ENCODE data around the gene KCNQ2. TPM values are rescaled to one million over a fixed set of nuclear protein-coding genes. Genes with fewer than 3 reads are reported as not detected.

The KCNQ2 gene
- polyA plus RNA-seq, 3 donors from 2014 or later: 0.73 TPM; not detected in 2

- Mint-ChIP-seq H3K36me3 (peaks cover 0 to 3% (median 3%) of the 10 kb centered on the region in 3 donors), H3K9me3 (peaks cover 0 to 6% (median 0%) of the 10 kb centered on the region in 6 donors), H3K27ac (no peak overlapping the region), H3K4me1 (no peaks in the 10 kb centered on the region), H3K27me3 (ENCODE audit: low read depth in 3 of 3) (peaks cover 2 to 19% (median 8%) of the 10 kb centered on the region in 3 donors), H3K4me3 (no peak overlapping the region)
- no peak for DNase-seq
Measured at GRCh38 chr20:63508072-63508768, 35.8 kb upstream of the KCNQ2 start.

DNA sequence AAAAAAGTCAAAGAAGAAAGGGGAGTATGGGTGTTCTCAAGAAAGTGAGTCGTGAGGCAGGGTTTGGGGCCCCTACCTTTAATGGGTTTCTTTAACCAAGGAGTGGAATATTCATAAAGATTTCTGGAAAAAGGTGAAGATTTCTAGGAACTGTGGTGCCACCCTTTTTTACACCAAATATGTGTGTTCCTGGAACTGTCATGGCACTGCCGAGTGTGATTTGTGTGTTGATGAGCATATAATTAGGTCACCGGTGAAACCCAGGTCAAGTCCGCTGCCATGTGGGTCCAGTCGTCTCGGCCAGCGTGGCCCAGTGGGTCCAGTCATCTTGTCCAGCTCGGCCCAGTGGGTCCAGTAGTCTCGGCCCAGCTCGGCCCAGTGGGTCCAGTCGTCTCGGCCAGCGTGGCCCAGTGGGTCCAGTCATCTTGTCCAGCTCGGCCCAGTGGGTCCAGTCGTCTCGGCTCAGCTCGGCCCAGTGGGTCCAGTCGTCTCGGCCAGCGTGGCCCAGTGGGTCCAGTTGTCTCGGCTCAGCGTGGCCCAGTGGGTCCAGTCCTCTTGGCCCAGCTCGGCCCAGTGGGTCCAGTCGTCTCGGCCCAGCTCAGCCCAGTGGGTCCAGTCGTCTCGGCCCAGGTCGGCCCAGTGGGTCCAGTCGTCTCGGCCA, 34.8 kb upstream of the KCNQ2 start:
- H3K4me3 Mint-ChIP-seq: no peak overlapping the region
- no peaks in the 10 kb centered on the region for H3K4me1 Mint-ChIP-seq
- DNase-seq: no peak
- H3K27ac Mint-ChIP-seq: no peak overlapping the region
- peaks cover 2 to 13% (median 6%) of the 10 kb centered on the region in 3 donors for H3K27me3 Mint-ChIP-seq (ENCODE audit: low read depth in 3 of 3)
- peaks cover 0 to 3% (median 3%) of the 10 kb centered on the region in 3 donors for H3K36me3 Mint-ChIP-seq
- peaks cover 0 to 5% (median 0%) of the 10 kb centered on the region in 6 donors for H3K9me3 Mint-ChIP-seq

DNA sequence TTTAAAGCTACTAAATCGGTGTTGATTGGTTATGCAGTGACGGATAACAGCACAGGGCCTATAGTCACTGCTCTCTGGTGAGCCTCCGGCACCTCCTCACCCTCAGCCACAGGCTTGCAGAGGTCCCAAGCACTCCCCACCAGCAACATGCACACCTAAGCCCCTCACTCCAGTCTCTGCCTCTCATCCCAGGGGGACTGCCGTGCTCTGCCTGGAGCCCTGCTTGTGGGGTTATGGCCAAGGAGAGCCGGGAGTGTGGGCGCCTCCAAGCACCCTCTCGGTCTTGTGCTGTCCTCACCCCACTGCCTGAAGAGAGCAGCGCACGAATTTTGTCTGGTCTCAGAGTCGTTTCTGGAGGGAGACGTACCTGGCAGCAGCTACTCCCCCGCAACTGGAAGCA, 33.3 kb upstream of the KCNQ2 start:
- Mint-ChIP-seq H3K9me3 (peaks cover 0 to 5% (median 0%) of the 10 kb centered on the region in 6 donors), H3K27ac (no peak overlapping the region), H3K36me3 (peaks cover 0 to 3% (median 3%) of the 10 kb centered on the region in 3 donors), H3K4me3 (no peak overlapping the region), H3K27me3 (ENCODE audit: low read depth in 3 of 3) (peaks cover 4 to 10% (median 6%) of the 10 kb centered on the region in 3 donors), H3K4me1 (no peaks in the 10 kb centered on the region)
- DNase-seq: no peak

- peaks cover 0 to 5% (median 0%) of the 10 kb centered on the region in 6 donors for H3K9me3 Mint-ChIP-seq
- peaks cover 0 to 3% (median 3%) of the 10 kb centered on the region in 3 donors for H3K36me3 Mint-ChIP-seq
- no peaks in the 10 kb centered on the region for H3K4me1 Mint-ChIP-seq
- no peak for DNase-seq
- peaks cover 2 to 9% (median 6%) of the 10 kb centered on the region in 3 donors for H3K27me3 Mint-ChIP-seq (ENCODE audit: low read depth in 3 of 3)
- no peak overlapping the region for H3K4me3 Mint-ChIP-seq
- no peak overlapping the region for H3K27ac Mint-ChIP-seq
Measured at GRCh38 chr20:63505281-63505680, 32.8 kb upstream of the KCNQ2 start.

- Mint-ChIP-seq H3K9me3 (peaks cover 0 to 5% (median 0%) of the 10 kb centered on the region in 6 donors), H3K27me3 (ENCODE audit: low read depth in 3 of 3) (peaks cover 2 to 9% (median 6%) of the 10 kb centered on the region in 3 donors), H3K27ac (no peak overlapping the region), H3K36me3 (peaks cover 0 to 3% (median 3%) of the 10 kb centered on the region in 3 donors), H3K4me1 (no peaks in the 10 kb centered on the region), H3K4me3 (no peak overlapping the region)
- no peak for DNase-seq
Measured at GRCh38 chr20:63504642-63505041, 32.2 kb upstream of the KCNQ2 start.

- Mint-ChIP-seq H3K4me1 (no peaks in the 10 kb centered on the region), H3K36me3 (peaks cover 0 to 3% (median 3%) of the 10 kb centered on the region in 3 donors), H3K27me3 (ENCODE audit: low read depth in 3 of 3) (peaks cover 2 to 5% (median 3%) of the 10 kb centered on the region in 3 donors), H3K9me3 (peaks cover 0 to 5% (median 0%) of the 10 kb centered on the region in 6 donors), H3K4me3 (no peak overlapping the region), H3K27ac (no peak overlapping the region)
- no peak for DNase-seq
Measured at GRCh38 chr20:63503524-63503923, 31.1 kb upstream of the KCNQ2 start.

GRCh38 chr20:63502671-63503172, 30.3 kb upstream of the KCNQ2 start:
- no peak overlapping the region for H3K27ac Mint-ChIP-seq
- H3K4me3 Mint-ChIP-seq: no peak overlapping the region
- H3K36me3 Mint-ChIP-seq: peaks cover 0 to 3% (median 3%) of the 10 kb centered on the region in 3 donors
- H3K9me3 Mint-ChIP-seq: peaks cover 0 to 5% (median 0%) of the 10 kb centered on the region in 6 donors
- no peaks in the 10 kb centered on the region for H3K4me1 Mint-ChIP-seq
- H3K27me3 Mint-ChIP-seq (ENCODE audit: low read depth in 3 of 3): peaks cover 2 to 4% (median 3%) of the 10 kb centered on the region in 3 donors
- no peak for DNase-seq

DNA sequence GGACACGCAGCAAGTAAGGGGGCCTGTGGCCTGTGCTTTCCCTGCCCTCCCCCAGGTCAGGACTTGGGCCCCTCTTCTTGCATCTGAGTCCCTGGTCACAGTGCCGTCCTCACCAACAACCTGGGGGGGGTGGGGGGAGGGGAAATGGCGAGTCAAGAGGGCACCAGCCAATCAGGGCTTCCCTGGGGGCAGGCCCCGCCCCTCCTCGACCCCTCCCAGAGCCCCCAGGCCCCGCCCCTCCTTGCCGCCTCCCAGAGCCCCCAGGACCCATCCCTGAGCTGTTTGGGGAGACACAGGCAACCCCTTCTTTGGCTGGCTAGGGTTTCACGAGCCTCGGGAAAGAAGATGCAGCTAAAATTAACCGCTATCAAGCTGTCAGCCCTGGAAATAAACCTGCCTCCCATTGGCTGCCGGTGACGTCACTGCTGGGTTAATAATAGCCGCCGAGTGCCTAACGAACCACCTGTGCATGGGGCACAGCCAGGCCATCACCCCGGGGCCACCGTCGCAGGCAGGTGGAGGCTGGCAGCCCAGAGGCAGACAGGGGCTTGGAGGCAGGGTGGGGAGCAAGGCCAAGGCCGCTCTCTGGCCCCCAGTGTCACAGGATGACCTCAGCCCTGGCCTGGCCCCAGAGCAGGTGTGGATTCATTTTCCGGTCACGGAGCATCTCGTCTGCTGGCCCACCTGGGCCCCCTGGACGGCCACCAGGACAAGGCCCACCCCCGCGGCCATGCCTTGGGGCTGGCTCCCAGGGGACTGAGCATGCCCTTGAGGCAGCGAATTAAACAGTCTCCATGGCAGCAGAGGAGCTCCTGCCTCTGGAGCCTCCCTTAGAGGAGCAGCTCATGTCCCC, 29.6 kb upstream of the KCNQ2 start:
- Mint-ChIP-seq H3K27me3 (ENCODE audit: low read depth in 3 of 3) (peaks cover 2 to 7% (median 4%) of the 10 kb centered on the region in 3 donors), H3K27ac (no peak overlapping the region), H3K36me3 (peaks cover 0 to 3% (median 3%) of the 10 kb centered on the region in 3 donors), H3K9me3 (peaks cover 0 to 5% (median 0%) of the 10 kb centered on the region in 6 donors), H3K4me3 (no peak overlapping the region), H3K4me1 (no peaks in the 10 kb centered on the region)
- no peak for DNase-seq

DNA sequence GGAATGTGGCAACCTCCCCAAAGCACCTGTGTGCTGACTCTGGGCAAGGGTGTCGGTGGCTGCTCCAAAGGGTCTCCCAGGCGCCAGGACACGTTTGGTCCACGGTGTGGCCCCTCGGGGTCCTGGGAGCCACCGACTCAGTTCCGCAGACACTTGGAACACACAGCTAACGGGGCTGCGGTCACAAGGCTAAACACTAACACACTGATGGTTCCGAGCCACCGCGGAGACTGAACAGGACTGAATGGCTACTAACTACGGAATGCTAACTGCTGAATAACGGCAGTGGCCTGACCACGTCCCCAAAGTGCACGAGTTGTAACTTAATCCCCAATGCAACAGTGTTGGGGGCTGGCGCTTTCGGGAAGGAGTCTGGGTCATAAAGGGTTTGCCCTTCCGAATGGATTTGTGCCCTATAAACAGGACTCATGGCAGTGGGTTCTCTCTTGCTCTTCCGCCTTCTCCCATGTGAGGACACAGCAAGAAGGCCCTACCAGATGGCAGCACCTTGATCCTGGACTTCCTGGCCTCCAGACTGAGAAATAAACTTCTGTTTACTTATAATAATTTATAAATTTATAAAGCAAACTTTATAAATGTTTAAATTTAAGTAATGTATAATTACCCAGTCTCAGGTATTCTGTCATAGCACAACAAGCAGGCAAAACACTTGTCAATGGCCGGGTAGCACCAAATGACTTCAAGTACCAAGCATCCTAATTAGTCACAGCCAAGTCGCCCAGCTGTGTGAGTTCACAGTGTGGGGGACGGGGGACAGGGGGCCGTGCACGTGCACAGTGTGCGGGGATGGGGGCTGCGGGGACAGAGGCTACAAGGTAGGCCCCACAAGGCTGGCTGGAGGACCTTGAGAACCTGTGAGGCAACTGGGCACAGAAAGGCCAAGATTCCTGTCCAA, 28.7 kb upstream of the KCNQ2 start:
- DNase-seq: no peak
- Mint-ChIP-seq H3K36me3 (peaks cover 0 to 3% (median 3%) of the 10 kb centered on the region in 3 donors), H3K27ac (no peak overlapping the region), H3K9me3 (peaks cover 0 to 5% (median 0%) of the 10 kb centered on the region in 6 donors), H3K4me1 (peaks cover 0 to 1% of the 10 kb centered on the region in 2 donors), H3K27me3 (ENCODE audit: low read depth in 3 of 3) (peaks cover 6 to 8% (median 7%) of the 10 kb centered on the region in 3 donors), H3K4me3 (peak overlapping the region in 3 of 5 donors; percentile 33 to 73 (median 58))

GRCh38 chr20:63500151-63500901, 27.9 kb upstream of the KCNQ2 start:
- Mint-ChIP-seq H3K27me3 (ENCODE audit: low read depth in 3 of 3) (peaks cover 4 to 10% (median 8%) of the 10 kb centered on the region in 3 donors), H3K4me1 (peaks cover 0 to 2% of the 10 kb centered on the region in 2 donors), H3K27ac (no peak overlapping the region), H3K36me3 (peaks cover 0 to 3% (median 3%) of the 10 kb centered on the region in 3 donors), H3K9me3 (peaks cover 0 to 5% (median 0%) of the 10 kb centered on the region in 6 donors), H3K4me3 (no peak overlapping the region)
- no peak for DNase-seq

DNA sequence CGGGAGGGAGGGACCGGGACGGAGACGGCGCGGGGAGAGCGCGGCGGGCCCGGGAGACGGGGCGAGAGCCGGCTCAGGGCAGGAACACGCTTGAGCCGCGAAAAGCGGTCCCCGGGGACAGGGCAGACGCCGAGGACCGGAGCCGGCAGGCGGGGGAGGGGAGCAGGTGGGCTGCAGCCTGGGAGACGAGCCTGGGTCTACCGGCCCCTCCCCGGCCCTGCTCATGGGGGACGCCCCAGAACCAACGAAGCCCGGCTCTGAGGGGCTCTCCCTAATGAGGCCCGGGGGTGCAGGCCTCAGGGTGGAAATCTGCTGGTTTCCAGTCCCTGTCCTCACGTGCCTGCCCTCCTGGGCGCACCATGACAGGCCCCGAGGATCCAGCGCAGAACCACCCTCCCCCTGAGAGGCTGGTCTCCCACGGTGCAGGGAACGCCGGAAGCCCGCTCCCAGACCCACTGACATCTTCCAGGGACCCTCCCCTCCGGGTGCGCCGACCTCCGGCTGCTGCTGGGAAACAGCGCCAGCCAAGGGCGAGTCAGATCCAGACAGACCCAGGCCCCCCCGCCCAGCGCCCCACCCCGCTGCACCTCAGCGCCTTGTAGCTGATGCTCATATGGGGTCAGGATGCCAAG, 27.0 kb upstream of the KCNQ2 start:
- peaks cover 0 to 2% of the 10 kb centered on the region in 2 donors for H3K4me1 Mint-ChIP-seq
- H3K36me3 Mint-ChIP-seq: peaks cover 0 to 3% (median 0%) of the 10 kb centered on the region in 3 donors
- DNase-seq: no peak
- H3K27ac Mint-ChIP-seq: no peak overlapping the region
- peak overlapping the region in 2 of 5 donors; percentile 5 to 30 for H3K4me3 Mint-ChIP-seq
- H3K27me3 Mint-ChIP-seq (ENCODE audit: low read depth in 3 of 3): peaks cover 4 to 8% (median 5%) of the 10 kb centered on the region in 3 donors
- H3K9me3 Mint-ChIP-seq: no peaks in the 10 kb centered on the region
